CD8-positive, alpha-beta memory T cell (primary cell): ENCODE data around the gene RBMS3. TPM values are rescaled to one million over a fixed set of nuclear protein-coding genes. Genes with fewer than 3 reads are reported as not detected.
"Not testable (repeated sequence)": the region's sequence is repeated elsewhere in the genome, so short reads cannot be mapped to it uniquely, and the experiment has no call there.

Source experiments
- CTCF ChIA-PET: fragments of 350-600 bp; sonication (Branson Sonifier 250); formaldehyde crosslinking; loops from one replicate; lab custom pipeline; 2021; ENCODE audit warnings: antibody characterized with exemption; lab: Charles Lee
- POLR2A ChIA-PET: fragments of 350-600 bp; sonication (Branson Sonifier 250); formaldehyde crosslinking; loops from one replicate; lab custom pipeline; 2021; ENCODE audit warnings: antibody characterized with exemption; lab: Charles Lee
- DNase-seq, 5 donors: peaks; one replicate each; pipeline versions ENCODE4 v3.0.0 to v3.0.0-alpha.2; 2020 to 2022; ENCODE audit warnings: mixed read lengths in 1 of 5
- H3K27ac ChIP-seq: one replicate; pipeline ENCODE4 v1.7.0; 2013; ENCODE audit warnings: low read depth, mild to moderate bottlenecking, low read length, moderate library complexity
- H3K27me3 ChIP-seq: 2 replicates; pipeline ENCODE4 v1.7.0; 2013; ENCODE audit warnings: low read length, mild to moderate bottlenecking; ENCODE audit not compliant: insufficient read depth, poor library complexity, severe bottlenecking
- H3K36me3 ChIP-seq: 2 replicates; pipeline ENCODE4 v1.7.0; 2013; ENCODE audit warnings: mild to moderate bottlenecking, low read length, moderate library complexity; ENCODE audit not compliant: insufficient read depth
- H3K4me1 ChIP-seq: 2 replicates; pipeline ENCODE4 v1.7.0; 2013; ENCODE audit warnings: mild to moderate bottlenecking, low read length, moderate library complexity; ENCODE audit not compliant: insufficient read depth
- H3K4me3 ChIP-seq: 2 replicates; pipeline ENCODE4 v1.7.0; 2013; ENCODE audit warnings: mild to moderate bottlenecking, low read length
- H3K9me3 ChIP-seq: 2 replicates; pipeline ENCODE4 v1.7.0; 2013; ENCODE audit warnings: mild to moderate bottlenecking, low read length
- H3K27ac Mint-ChIP-seq, 8 donors: one replicate each; pipeline ENCODE4 v1.8.0; 2020 to 2021; ENCODE audit warnings: mixed read lengths in 8 of 8, mild to moderate bottlenecking in 6 of 8, inconsistent platforms in 3 of 8, moderate library complexity in 3 of 8
- H3K27me3 Mint-ChIP-seq, 2 donors: one replicate each; pipeline ENCODE4 v1.8.0; 2020 to 2021; ENCODE audit warnings: mixed read lengths in 2 of 2, mild to moderate bottlenecking in 1 of 2, moderate library complexity in 1 of 2
- H3K36me3 Mint-ChIP-seq, 3 donors: one replicate each; pipeline ENCODE4 v1.8.0; 2020 to 2021; ENCODE audit warnings: mixed read lengths in 3 of 3, inconsistent platforms in 1 of 3, mild to moderate bottlenecking in 1 of 3
- H3K4me1 Mint-ChIP-seq, 3 donors: one replicate each; pipeline ENCODE4 v1.8.0; 2020 to 2021; ENCODE audit warnings: mixed read lengths in 3 of 3, inconsistent platforms in 1 of 3, mild to moderate bottlenecking in 1 of 3
- H3K4me3 Mint-ChIP-seq, 7 donors: one replicate each; pipeline ENCODE4 v1.8.0; 2020 to 2021; ENCODE audit warnings: mixed read lengths in 7 of 7, mild to moderate bottlenecking in 6 of 7, moderate library complexity in 4 of 7, inconsistent platforms in 2 of 7
- H3K9me3 Mint-ChIP-seq, 5 donors: one replicate each; pipeline ENCODE4 v1.8.0; 2020 to 2022; ENCODE audit warnings: mixed read lengths in 5 of 5, mild to moderate bottlenecking in 3 of 5, moderate library complexity in 2 of 5, inconsistent platforms in 1 of 5
- polyA plus RNA-seq: library from polyadenylated mRNA; unstranded; fragments of 300-500 nt; fragmentation: Illumina TruSeq; gene quantifications from one replicate; pipeline ENCODE4 v1.2.3, GENCODE V29; 2021
- total RNA-seq, 2 experiments: library from RNA; stranded (reverse); gene quantifications; one replicate each; pipeline ENCODE4 v1.2.3, GENCODE V29; 2021

The RBMS3 gene
- total and polyA plus RNA-seq, 3 experiments from 2014 or later: 0.21 to 0.33 (median 0.22) TPM

GRCh38 chr3:29353807-29354206, 72.9 kb downstream of the RBMS3 start:
- ChIA-PET CTCF (no interaction called here), POLR2A (no interaction called here)
- H3K36me3 Mint-ChIP-seq: no peaks in the 10 kb centered on the region
- no peak overlapping the region for H3K27ac ChIP-seq
- no peaks in the 10 kb centered on the region for H3K27me3 ChIP-seq
- no peaks in the 10 kb centered on the region for H3K36me3 ChIP-seq
- no peaks in the 10 kb centered on the region for H3K4me1 Mint-ChIP-seq
- no peaks in the 10 kb centered on the region for H3K4me1 ChIP-seq
- no peak overlapping the region for H3K27ac Mint-ChIP-seq
- peaks cover 0 to 7% (median 4%) of the 10 kb centered on the region in 5 donors for H3K9me3 Mint-ChIP-seq
- H3K4me3 ChIP-seq: no peak overlapping the region
- no peaks in the 10 kb centered on the region for H3K9me3 ChIP-seq
- H3K4me3 Mint-ChIP-seq: no peak overlapping the region
- no peak for DNase-seq
- no peaks in the 10 kb centered on the region for H3K27me3 Mint-ChIP-seq

GRCh38 chr3:29354894-29355293, 74.0 kb downstream of the RBMS3 start:
- H3K4me1 Mint-ChIP-seq: no peaks in the 10 kb centered on the region
- H3K27ac Mint-ChIP-seq: no peak overlapping the region
- H3K27me3 Mint-ChIP-seq: no peaks in the 10 kb centered on the region
- Histone ChIP-seq H3K27me3 (no peaks in the 10 kb centered on the region), H3K9me3 (no peaks in the 10 kb centered on the region), H3K4me3 (no peak overlapping the region), H3K36me3 (no peaks in the 10 kb centered on the region), H3K27ac (no peak overlapping the region), H3K4me1 (no peaks in the 10 kb centered on the region)
- DNase-seq: no peak
- POLR2A ChIA-PET: no interaction called here
- H3K9me3 Mint-ChIP-seq: peaks cover 0 to 7% (median 0%) of the 10 kb centered on the region in 5 donors
- no peaks in the 10 kb centered on the region for H3K36me3 Mint-ChIP-seq
- no peak overlapping the region for H3K4me3 Mint-ChIP-seq
- CTCF ChIA-PET: no interaction called here

GRCh38 chr3:29356062-29356461, 75.2 kb downstream of the RBMS3 start:
- DNase-seq: no peak
- Histone ChIP-seq H3K4me3 (no peak overlapping the region), H3K27ac (no peak overlapping the region), H3K9me3 (no peaks in the 10 kb centered on the region), H3K4me1 (no peaks in the 10 kb centered on the region), H3K36me3 (no peaks in the 10 kb centered on the region), H3K27me3 (no peaks in the 10 kb centered on the region)
- Mint-ChIP-seq H3K4me3 (no peak overlapping the region), H3K27me3 (no peaks in the 10 kb centered on the region), H3K4me1 (no peaks in the 10 kb centered on the region), H3K36me3 (no peaks in the 10 kb centered on the region), H3K9me3 (peaks cover 0 to 9% (median 0%) of the 10 kb centered on the region in 5 donors), H3K27ac (no peak overlapping the region)
- ChIA-PET POLR2A (no interaction called here), CTCF (no interaction called here)

GRCh38 chr3:29360289-29360688, 79.4 kb downstream of the RBMS3 start:
- H3K27me3 Mint-ChIP-seq, H3K27me3 ChIP-seq, H3K4me1 ChIP-seq, H3K9me3 Mint-ChIP-seq, H3K27ac ChIP-seq, CTCF ChIA-PET, H3K4me1 Mint-ChIP-seq, H3K4me3 Mint-ChIP-seq, DNase-seq, POLR2A ChIA-PET, H3K36me3 Mint-ChIP-seq, H3K9me3 ChIP-seq, H3K27ac Mint-ChIP-seq, H3K4me3 ChIP-seq, H3K36me3 ChIP-seq: not testable (repeated sequence)

- no peaks in the 10 kb centered on the region for H3K4me1 ChIP-seq
- no peak overlapping the region for H3K27ac Mint-ChIP-seq
- H3K27me3 Mint-ChIP-seq: no peaks in the 10 kb centered on the region
- ChIA-PET CTCF (no interaction called here), POLR2A (no interaction called here)
- H3K27ac ChIP-seq: no peak overlapping the region
- H3K9me3 ChIP-seq: no peaks in the 10 kb centered on the region
- no peak overlapping the region for H3K4me3 ChIP-seq
- H3K4me1 Mint-ChIP-seq: no peaks in the 10 kb centered on the region
- H3K9me3 Mint-ChIP-seq: peaks cover 0 to 9% (median 3%) of the 10 kb centered on the region in 5 donors
- H3K36me3 Mint-ChIP-seq: no peaks in the 10 kb centered on the region
- no peak overlapping the region for H3K4me3 Mint-ChIP-seq
- H3K36me3 ChIP-seq: no peaks in the 10 kb centered on the region
- no peaks in the 10 kb centered on the region for H3K27me3 ChIP-seq
- DNase-seq: no peak
Measured at GRCh38 chr3:29363110-29363509, 82.2 kb downstream of the RBMS3 start.

- Mint-ChIP-seq H3K36me3 (no peaks in the 10 kb centered on the region), H3K27ac (no peak overlapping the region), H3K9me3 (peaks cover 0 to 13% (median 0%) of the 10 kb centered on the region in 5 donors), H3K4me1 (no peaks in the 10 kb centered on the region), H3K4me3 (no peak overlapping the region), H3K27me3 (no peaks in the 10 kb centered on the region)
- Histone ChIP-seq H3K36me3 (no peaks in the 10 kb centered on the region), H3K27me3 (no peaks in the 10 kb centered on the region), H3K9me3 (no peaks in the 10 kb centered on the region), H3K4me1 (no peaks in the 10 kb centered on the region), H3K4me3 (no peak overlapping the region), H3K27ac (no peak overlapping the region)
- CTCF ChIA-PET: no interaction called here
- POLR2A ChIA-PET: no interaction called here
- DNase-seq: no peak
Measured at GRCh38 chr3:29370021-29370420, 89.2 kb downstream of the RBMS3 start.

- Mint-ChIP-seq H3K27me3 (no peaks in the 10 kb centered on the region), H3K27ac (no peak overlapping the region), H3K36me3 (no peaks in the 10 kb centered on the region), H3K9me3 (peaks cover 0 to 11% (median 0%) of the 10 kb centered on the region in 5 donors), H3K4me1 (no peaks in the 10 kb centered on the region), H3K4me3 (no peak overlapping the region)
- Histone ChIP-seq H3K9me3 (no peaks in the 10 kb centered on the region), H3K36me3 (no peaks in the 10 kb centered on the region), H3K27me3 (no peaks in the 10 kb centered on the region), H3K27ac (no peak overlapping the region), H3K4me1 (no peaks in the 10 kb centered on the region), H3K4me3 (no peak overlapping the region)
- DNase-seq: no peak
- ChIA-PET POLR2A (no interaction called here), CTCF (no interaction called here)
Measured at GRCh38 chr3:29370476-29371420, 89.9 kb downstream of the RBMS3 start.

- Histone ChIP-seq H3K27ac (no peak overlapping the region), H3K9me3 (no peaks in the 10 kb centered on the region), H3K4me3 (no peak overlapping the region), H3K36me3 (no peaks in the 10 kb centered on the region), H3K4me1 (no peaks in the 10 kb centered on the region), H3K27me3 (no peaks in the 10 kb centered on the region)
- H3K27ac Mint-ChIP-seq: no peak overlapping the region
- no peaks in the 10 kb centered on the region for H3K36me3 Mint-ChIP-seq
- peaks cover 0 to 4% (median 3%) of the 10 kb centered on the region in 5 donors for H3K9me3 Mint-ChIP-seq
- DNase-seq: no peak
- ChIA-PET CTCF (no interaction called here), POLR2A (no interaction called here)
- H3K4me1 Mint-ChIP-seq: no peaks in the 10 kb centered on the region
- no peaks in the 10 kb centered on the region for H3K27me3 Mint-ChIP-seq
- no peak overlapping the region for H3K4me3 Mint-ChIP-seq
Measured at GRCh38 chr3:29373131-29373680, 92.3 kb downstream of the RBMS3 start.
